Astrocyte (in vitro differentiated cells and primary cell): ENCODE data around the gene SKAP2.

ENCODE experiments used
- EZH2 ChIP-seq: IDR thresholded peaks from 2 replicates; pipeline ENCODE4 v1.6.1; 2012; ENCODE audit warnings: mild to moderate bottlenecking, low read length, inconsistent platforms; ENCODE audit not compliant: insufficient read depth
- TF ChIP-seq, protein P1 (sequence below): IDR thresholded peaks from 2 replicates; pipeline ENCODE4 v1.5.1; 2011; ENCODE audit warnings: low read depth, mild to moderate bottlenecking, inconsistent platforms, low read length, moderate library complexity; ENCODE audit not compliant: insufficient read depth

DNA sequence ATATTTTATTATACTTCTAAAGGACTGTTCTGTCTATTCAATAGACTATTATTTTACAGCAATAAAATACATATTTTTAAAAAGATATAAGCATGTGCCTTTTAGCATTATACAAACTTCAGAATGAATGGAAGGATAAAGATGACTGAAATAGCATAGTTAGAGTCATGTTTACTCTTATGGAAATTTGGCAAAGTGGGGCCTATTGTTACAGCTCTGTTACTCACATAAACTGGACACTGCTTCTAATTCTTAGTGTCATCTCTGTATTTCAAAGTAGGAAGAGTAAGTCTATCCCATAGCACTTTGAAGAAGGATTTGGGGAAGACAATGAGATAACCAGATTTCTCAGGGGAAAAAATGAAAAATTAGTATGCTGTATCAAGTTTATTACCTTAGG lies 168.2 kb downstream of the SKAP2 start:
- TF ChIP-seq, protein P1, sequence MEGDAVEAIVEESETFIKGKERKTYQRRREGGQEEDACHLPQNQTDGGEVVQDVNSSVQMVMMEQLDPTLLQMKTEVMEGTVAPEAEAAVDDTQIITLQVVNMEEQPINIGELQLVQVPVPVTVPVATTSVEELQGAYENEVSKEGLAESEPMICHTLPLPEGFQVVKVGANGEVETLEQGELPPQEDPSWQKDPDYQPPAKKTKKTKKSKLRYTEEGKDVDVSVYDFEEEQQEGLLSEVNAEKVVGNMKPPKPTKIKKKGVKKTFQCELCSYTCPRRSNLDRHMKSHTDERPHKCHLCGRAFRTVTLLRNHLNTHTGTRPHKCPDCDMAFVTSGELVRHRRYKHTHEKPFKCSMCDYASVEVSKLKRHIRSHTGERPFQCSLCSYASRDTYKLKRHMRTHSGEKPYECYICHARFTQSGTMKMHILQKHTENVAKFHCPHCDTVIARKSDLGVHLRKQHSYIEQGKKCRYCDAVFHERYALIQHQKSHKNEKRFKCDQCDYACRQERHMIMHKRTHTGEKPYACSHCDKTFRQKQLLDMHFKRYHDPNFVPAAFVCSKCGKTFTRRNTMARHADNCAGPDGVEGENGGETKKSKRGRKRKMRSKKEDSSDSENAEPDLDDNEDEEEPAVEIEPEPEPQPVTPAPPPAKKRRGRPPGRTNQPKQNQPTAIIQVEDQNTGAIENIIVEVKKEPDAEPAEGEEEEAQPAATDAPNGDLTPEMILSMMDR, result no peak
- no peak for TF ChIP-seq EZH2
